IMR-90 (cell line): Measurements from ENCODE around the gene CYB5D1. TPM values are rescaled to one million over a fixed set of nuclear protein-coding genes. Genes with fewer than 3 reads are reported as not detected.

ENCODE experiments used
- ATAC-seq: fragments of 200-7000 bp; cut with Tn5 transposase; 2 replicates; pipeline ENCODE4 v1.9.1; 2020; ENCODE audit warnings: low read depth, mild to moderate bottlenecking, moderate library complexity
- BruUV-seq: library from RNA; stranded (reverse); fragments of 400-500 nt; replicated peaks from 2 replicates; lab custom pipeline; 2021; lab: Mats Ljungman, UMichigan
- CTCF ChIA-PET: fragments of 300-600 bp; formaldehyde crosslinking; extraction: SDS; loops from one replicate; lab custom pipeline; 2021; ENCODE audit warnings: antibody characterized with exemption; lab: Yijun Ruan, JAX
- POLR2A ChIA-PET: fragments of 300-600 bp; sonication (Branson Sonifier 250); formaldehyde crosslinking; loops from one replicate; lab custom pipeline; 2022; ENCODE audit warnings: antibody characterized with exemption; ENCODE audit not compliant: unreplicated experiment; lab: Charles Lee
- DNase-seq: peaks from one replicate; pipeline ENCODE4 v3.0.0; 2013
- H2AFZ ChIP-seq: replicated peaks from 2 replicates; pipeline ENCODE3; 2013; ENCODE audit warnings: low read length, mild to moderate bottlenecking; ENCODE audit not compliant: poor library complexity
- H2AK5ac ChIP-seq: 2 replicates; pipeline ENCODE4 v1.6.1; 2013; ENCODE audit warnings: low read depth, low read length, inconsistent platforms
- H2AK9ac ChIP-seq: replicated peaks from 2 replicates; pipeline ENCODE3; 2013; ENCODE audit warnings: mild to moderate bottlenecking, low read depth, low read length, moderate library complexity; ENCODE audit not compliant: poor library complexity
- H2BK120ac ChIP-seq: 2 replicates; pipeline ENCODE4 v1.6.1; 2013; ENCODE audit warnings: low read depth, low read length, inconsistent platforms
- H2BK15ac ChIP-seq: 3 replicates; pipeline ENCODE4 v1.6.1; 2013; ENCODE audit warnings: low read depth, low read length, inconsistent platforms
- H2BK20ac ChIP-seq: 2 replicates; pipeline ENCODE4 v1.6.1; 2013; ENCODE audit warnings: low read depth, mild to moderate bottlenecking, inconsistent platforms, low read length, moderate library complexity
- H2BK5ac ChIP-seq: 2 replicates; pipeline ENCODE4 v1.6.1; 2013; ENCODE audit warnings: mild to moderate bottlenecking, low read depth, low read length, inconsistent platforms; ENCODE audit not compliant: poor library complexity, severe bottlenecking
- H3K14ac ChIP-seq: replicated peaks from 2 replicates; pipeline ENCODE4 v1.6.1; 2013; ENCODE audit warnings: low read depth, low read length, inconsistent platforms
- H3K18ac ChIP-seq: 2 replicates; pipeline ENCODE4 v1.6.1; 2013; ENCODE audit warnings: low read depth, low read length, control low read depth
- H3K23ac ChIP-seq: 2 replicates; pipeline ENCODE4 v1.6.1; 2013; ENCODE audit warnings: low read depth, low read length, inconsistent platforms
- H3K27ac ChIP-seq: 2 replicates; pipeline ENCODE4 v1.5.1; 2013; ENCODE audit warnings: mild to moderate bottlenecking, control low read depth, low read length; ENCODE audit not compliant: insufficient read depth
- H3K27me3 ChIP-seq: 2 replicates; pipeline ENCODE4 v1.6.1; 2013; ENCODE audit warnings: low read length; ENCODE audit not compliant: control insufficient read depth, insufficient read depth
- H3K36me3 ChIP-seq: 2 replicates; pipeline ENCODE4 v1.6.1; 2013; ENCODE audit warnings: low read length, mixed read lengths; ENCODE audit not compliant: control insufficient read depth, insufficient read depth
- H3K4ac ChIP-seq: 2 replicates; pipeline ENCODE4 v1.6.1; 2013; ENCODE audit warnings: low read depth, low read length, inconsistent platforms
- H3K4me1 ChIP-seq: 2 replicates; pipeline ENCODE4 v1.6.1; 2013; ENCODE audit warnings: low read length, mixed read lengths; ENCODE audit not compliant: control insufficient read depth, insufficient read depth
- H3K4me2 ChIP-seq: 2 replicates; pipeline ENCODE4 v1.6.1; 2013; ENCODE audit warnings: low read depth, mild to moderate bottlenecking, control low read depth, low read length, moderate library complexity
- H3K4me3 ChIP-seq: 2 replicates; pipeline ENCODE4 v1.5.1; 2013; ENCODE audit warnings: low read depth, mild to moderate bottlenecking, control low read depth, low read length, moderate library complexity; ENCODE audit not compliant: insufficient read depth
- H3K56ac ChIP-seq: 2 replicates; pipeline ENCODE4 v1.6.1; 2013; ENCODE audit warnings: low read length, inconsistent platforms; ENCODE audit not compliant: insufficient read depth; ENCODE audit errors: extremely low read depth
- H3K79me1 ChIP-seq, 2 experiments: 2 replicates each; pipeline ENCODE4 v1.6.1; 2013; ENCODE audit warnings: low read length in 2 of 2, inconsistent platforms in 1 of 2, low read depth in 1 of 2
- H3K9ac ChIP-seq: 2 replicates; pipeline ENCODE4 v1.6.1; 2013; ENCODE audit warnings: low read depth, low read length, control low read depth
- H3K9me1 ChIP-seq: 2 replicates; pipeline ENCODE4 v1.6.1; 2013; ENCODE audit warnings: low read length, inconsistent platforms; ENCODE audit not compliant: insufficient read depth
- H3K9me3 ChIP-seq: 2 replicates; pipeline ENCODE4 v1.6.1; 2013; ENCODE audit warnings: low read length; ENCODE audit not compliant: control insufficient read depth, insufficient read depth
- H4K20me1 ChIP-seq: 2 replicates; pipeline ENCODE4 v1.6.1; 2013; ENCODE audit warnings: low read length, inconsistent platforms; ENCODE audit not compliant: insufficient read depth
- H4K5ac ChIP-seq: 2 replicates; pipeline ENCODE4 v1.6.1; 2013; ENCODE audit warnings: mild to moderate bottlenecking, low read depth, low read length, control low read depth
- H4K8ac ChIP-seq, 2 experiments: 2 replicates each; pipeline ENCODE4 v1.6.1; 2013; ENCODE audit warnings: low read depth in 2 of 2, low read length in 2 of 2, control low read depth in 1 of 2, inconsistent platforms in 1 of 2
- H4K91ac ChIP-seq: 2 replicates; pipeline ENCODE4 v1.6.1; 2013; ENCODE audit warnings: low read depth, low read length, inconsistent platforms; ENCODE audit not compliant: insufficient read depth
- CTCF ChIP-seq: conservative IDR thresholded peaks from 2 replicates; pipeline ENCODE4 v1.5.1; 2012; ENCODE audit warnings: mild to moderate bottlenecking, low read depth, low read length, improper control_type of control experiment
- ELK1 ChIP-seq: fragments of 150-350 bp; IDR thresholded peaks from 2 replicates; pipeline ENCODE4 v1.6.1; 2016; ENCODE audit warnings: low read depth, mild to moderate bottlenecking, low read length, moderate library complexity, borderline replicate concordance
- FOS ChIP-seq: fragments of 150-350 bp; IDR thresholded peaks from 2 replicates; pipeline ENCODE4 v1.6.1; 2016; ENCODE audit warnings: low read depth, low read length
- MAZ ChIP-seq: IDR thresholded peaks from 2 replicates; pipeline ENCODE4 v1.6.1; 2012; ENCODE audit warnings: low read depth, mild to moderate bottlenecking, low read length, improper control_type of control experiment, moderate library complexity, borderline replicate concordance
- MXI1 ChIP-seq: IDR thresholded peaks from 2 replicates; pipeline ENCODE4 v1.6.1; 2012; ENCODE audit warnings: low read depth, mild to moderate bottlenecking, low read length, moderate library complexity, borderline replicate concordance
- POLR2A ChIP-seq: IDR thresholded peaks from 2 replicates; pipeline ENCODE4 v1.6.1; 2012; ENCODE audit warnings: mild to moderate bottlenecking, low read depth, low read length
- RAD21 ChIP-seq: IDR thresholded peaks from 2 replicates; pipeline ENCODE4 v1.6.1; 2012; ENCODE audit warnings: low read length, improper control_type of control experiment
- RCOR1 ChIP-seq: IDR thresholded peaks from 2 replicates; pipeline ENCODE4 v1.6.1; 2012; ENCODE audit warnings: mild to moderate bottlenecking, low read length, improper control_type of control experiment; ENCODE audit not compliant: insufficient replicate concordance
- USF2 ChIP-seq: fragments of 150-350 bp; IDR thresholded peaks from 2 replicates; pipeline ENCODE4 v1.6.1; 2017; ENCODE audit warnings: mild to moderate bottlenecking, antibody characterized with exemption, low read length, low read depth
- WGBS, 2 experiments: methylation state at CpG; one replicate each; pipeline versions ENCODE4 v1.1.5 to v1.1.7; 2013; ENCODE audit warnings: missing lambda C conversion rate in 2 of 2; ENCODE audit not compliant: insufficient read length in 1 of 2; ENCODE audit errors: extremely low coverage in 2 of 2; 5-methylcytosine and 5-hydroxymethylcytosine counted together
- dilution Hi-C: fragments of 300-500 bp; cut with HindIII; formaldehyde crosslinking; loops from one replicate; pipeline ENCODE4 v1.14.3; 2018; ENCODE audit warnings: low sequenced_read_pairs; ENCODE audit not compliant: unreplicated experiment
- in situ Hi-C: fragments of 300-500 bp; cut with MboI; formaldehyde crosslinking; loops from 3 replicates; pipeline ENCODE4 v1.14.3; 2019; ENCODE audit warnings: low sequenced_read_pairs, inconsistent platforms, mixed read lengths
- intact Hi-C: fragments of 100-400 bp; cut with micrococcal nuclease; formaldehyde crosslinking; loops from 2 replicates; pipeline ENCODE4 v1.10.0; 2022
- polyA plus RNA-seq, 3 experiments: library from polyadenylated mRNA; depleted of rRNA; stranded (reverse); fragments of >200 nt; gene quantifications; 2 replicates each; pipeline ENCODE4 v1.2.3, GENCODE V29; 2012; ENCODE audit warnings: low replicate concordance in 1 of 3
- total RNA-seq: library from RNA; depleted of rRNA; stranded (reverse); fragments of >200 nt; gene quantifications from 2 replicates; pipeline ENCODE4 v1.2.3, GENCODE V29; 2012

CYB5D1 gene
- total and polyA plus RNA-seq, 2 of the 4 experiments (the other 2 are of a cell fraction): 8.8 to 10.8 TPM

GRCh38 chr17:7853691-7854038 is 4.1 kb upstream of the CYB5D1 start:
- Histone ChIP-seq H3K36me3 (peaks cover 49% of the 10 kb centered on the region), H3K4me1 (peaks cover 19% of the 10 kb centered on the region), H3K27ac (no peak overlapping the region), H3K9ac (no peak overlapping the region), H3K56ac (no peak overlapping the region), H4K20me1 (peaks cover 27% of the 10 kb centered on the region; the same call in 1 of the 2 replicates), H4K5ac (no peak overlapping the region), H3K79me1 (peaks cover 20 to 48% of the 10 kb centered on the region in 2 experiments), H2AFZ (no peak overlapping the region), H2AK5ac (no peak overlapping the region), H2BK5ac (no peak overlapping the region), H3K27me3 (no peaks in the 10 kb centered on the region), H4K91ac (no peak overlapping the region), H3K23ac (no peak overlapping the region), H3K9me1 (no peaks in the 10 kb centered on the region), H3K4me3 (no peak overlapping the region), H2AK9ac (peak overlapping the region; percentile 25), H3K14ac (no peak overlapping the region), H3K9me3 (no peaks in the 10 kb centered on the region), H2BK20ac (no peak overlapping the region), H3K18ac (no peak overlapping the region), H4K8ac (no peak overlapping the region), H3K4me2 (no peak overlapping the region), H2BK120ac (no peak overlapping the region), H2BK15ac (no peak overlapping the region), H3K4ac (no peak overlapping the region)
- intact Hi-C loops (no loop called here), dilution Hi-C loops (no loop called here), in situ Hi-C loops (no loop called here)
- ChIA-PET POLR2A (no interaction called here), CTCF (interaction anchor here (0.6 kb wide), 1 partner anchor 93 kb away, joined by 3 read pairs; no protein-coding TSS in a partner anchor)
- ATAC-seq (no peak), DNase-seq (no peak)
- TF ChIP-seq RCOR1 (no peak), ELK1 (no peak), CTCF (no peak), USF2 (no peak), RAD21 (no peak), FOS (no peak), MXI1 (no peak), POLR2A (no peak), MAZ (no peak)
- 100% methylated on average over 1 of the region's 21 CpGs; no CpG with 5 or more reads in 1 of the 2 experiments for WGBS, 2 experiments
- BruUV-seq: TSS peak; percentile 17
